GM19452 (cell line): Measurements from ENCODE around the gene AMIGO2.

Experiments used
- ATAC-seq: cut with Tn5 transposase; IDR thresholded peaks from one replicate; pipeline ENCODE4 v1.9.1; 2021; ENCODE audit not compliant: unreplicated experiment

AMIGO2 gene

GRCh38 chr12:47099610-47100009 is 19.9 kb upstream of the AMIGO2 start:
- ATAC-seq = no peak

- ATAC-seq = no peak
These were observed 18.3 kb upstream of the AMIGO2 start for GRCh38 chr12:47098099-47098498.

GRCh38 chr12:47097276-47097896 is 17.6 kb upstream of the AMIGO2 start:
- no peak for ATAC-seq

DNA sequence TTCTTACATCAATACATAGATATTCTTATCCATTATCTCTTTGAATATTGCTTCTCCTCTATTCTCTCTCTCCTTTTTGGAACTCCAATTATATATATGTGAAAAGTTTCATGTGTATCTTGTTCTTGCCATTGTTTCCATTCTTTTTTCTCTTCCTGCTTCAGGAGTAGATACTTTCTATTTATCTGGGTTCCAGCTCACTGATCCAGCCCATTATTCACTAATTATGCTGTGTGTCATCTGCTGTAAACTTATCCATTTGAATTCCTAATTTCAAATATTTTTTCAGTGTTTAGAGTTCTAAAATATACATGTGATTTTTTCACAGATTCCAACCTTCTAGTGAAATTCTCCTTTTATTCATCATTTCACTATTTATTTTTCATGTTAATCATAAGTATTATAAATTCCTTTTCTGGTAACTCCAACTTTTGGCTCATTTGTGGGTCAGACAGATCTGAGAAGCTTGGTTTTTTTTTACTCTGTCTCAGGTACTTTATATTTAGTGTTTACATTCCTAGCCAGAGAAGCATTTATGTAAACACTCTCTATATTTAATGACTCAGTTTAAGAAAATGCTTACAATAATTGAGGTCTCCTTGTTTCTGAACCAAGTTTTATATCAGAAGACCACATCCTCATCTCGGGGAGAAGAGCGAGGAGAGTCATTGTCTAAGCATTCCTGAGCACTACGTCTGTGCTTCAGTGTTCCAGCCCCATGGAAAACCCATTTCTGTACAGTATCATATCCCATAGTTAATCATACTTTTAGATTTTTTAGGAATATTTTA is 15.9 kb upstream of the AMIGO2 start:
- no peak for ATAC-seq

DNA sequence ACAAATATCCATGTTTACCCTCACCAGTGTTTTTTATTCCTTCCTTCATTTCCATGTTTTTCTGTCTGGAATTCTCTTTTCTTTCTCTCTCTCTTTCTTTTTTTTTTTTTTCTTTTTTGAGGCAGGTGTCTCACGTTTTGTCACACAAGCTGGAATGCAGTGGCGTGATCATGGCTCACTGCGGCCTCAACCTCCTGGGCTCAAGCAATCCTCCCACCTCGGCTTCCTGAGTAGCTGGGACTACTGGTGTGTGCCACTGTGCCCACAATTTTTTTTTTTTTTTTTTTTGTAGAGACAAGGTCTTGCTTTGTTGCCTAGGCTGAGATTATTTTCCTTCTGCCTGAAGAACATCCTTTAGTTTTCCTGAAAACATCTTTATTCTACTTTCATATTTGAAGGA is 15.0 kb upstream of the AMIGO2 start:
- ATAC-seq = no peak

GRCh38 chr12:47091009-47091408 is 11.2 kb upstream of the AMIGO2 start:
- ATAC-seq = no peak

GRCh38 chr12:47088021-47088944 is 8.5 kb upstream of the AMIGO2 start:
- ATAC-seq = no peak

DNA sequence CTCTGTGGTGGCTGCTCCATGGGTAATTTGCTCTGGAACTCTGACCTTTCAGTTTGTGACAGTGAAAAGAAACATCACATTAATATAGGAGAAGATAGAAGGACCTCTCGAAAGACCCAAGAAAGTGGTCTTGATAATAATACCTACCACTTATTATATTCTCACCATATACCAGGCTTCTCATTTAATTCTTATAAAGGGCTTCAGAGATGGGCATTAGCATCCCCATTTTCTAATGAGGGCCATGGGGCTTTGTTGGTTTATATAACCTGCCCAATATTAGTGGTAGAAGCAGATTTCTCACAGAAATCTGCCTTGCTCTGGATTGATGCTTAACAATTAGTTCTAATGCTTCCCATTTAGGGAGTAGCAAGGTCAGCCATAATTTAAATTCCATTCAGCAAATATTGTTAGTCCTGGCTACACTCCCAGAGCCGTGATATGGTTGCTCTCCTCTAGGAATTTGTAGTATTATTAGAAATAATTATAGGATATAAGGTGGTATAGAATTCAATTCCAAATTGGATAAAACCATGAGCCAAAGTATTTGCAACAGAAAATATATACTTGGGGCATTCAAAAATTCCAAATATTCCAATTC is 7.4 kb upstream of the AMIGO2 start:
- no peak for ATAC-seq

- ATAC-seq = no peak
These were observed 6.1 kb upstream of the AMIGO2 start for GRCh38 chr12:47085815-47086252.

DNA sequence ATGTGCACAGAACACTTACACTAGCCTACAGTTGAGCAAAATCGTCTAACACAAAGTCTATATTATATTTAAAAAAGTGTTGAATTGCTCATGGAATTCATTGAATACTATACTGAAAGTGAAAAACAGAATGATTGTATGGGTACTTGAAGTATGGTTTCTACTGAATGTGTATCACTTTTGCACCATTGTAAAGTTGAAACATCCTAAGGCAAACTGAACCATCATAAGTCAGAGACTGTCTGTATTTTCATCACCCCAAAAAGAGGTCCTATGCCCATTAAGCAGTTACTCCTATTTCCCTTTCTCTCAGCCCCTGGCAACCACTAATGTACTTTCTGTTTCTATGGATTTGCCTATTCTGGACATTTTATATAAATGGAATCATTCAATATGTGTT is 4.4 kb upstream of the AMIGO2 start:
- ATAC-seq = no peak

GRCh38 chr12:47082796-47083621 is 3.2 kb upstream of the AMIGO2 start:
- no peak for ATAC-seq

- ATAC-seq = no peak
These were observed 2.5 kb upstream of the AMIGO2 start for GRCh38 chr12:47082283-47082682.

GRCh38 chr12:47080725-47081502 is 1.2 kb upstream of the AMIGO2 start:
- ATAC-seq = no peak

- ATAC-seq = peak; percentile 29
These were observed 394 bp upstream of the AMIGO2 start for GRCh38 chr12:47079981-47080724.

DNA sequence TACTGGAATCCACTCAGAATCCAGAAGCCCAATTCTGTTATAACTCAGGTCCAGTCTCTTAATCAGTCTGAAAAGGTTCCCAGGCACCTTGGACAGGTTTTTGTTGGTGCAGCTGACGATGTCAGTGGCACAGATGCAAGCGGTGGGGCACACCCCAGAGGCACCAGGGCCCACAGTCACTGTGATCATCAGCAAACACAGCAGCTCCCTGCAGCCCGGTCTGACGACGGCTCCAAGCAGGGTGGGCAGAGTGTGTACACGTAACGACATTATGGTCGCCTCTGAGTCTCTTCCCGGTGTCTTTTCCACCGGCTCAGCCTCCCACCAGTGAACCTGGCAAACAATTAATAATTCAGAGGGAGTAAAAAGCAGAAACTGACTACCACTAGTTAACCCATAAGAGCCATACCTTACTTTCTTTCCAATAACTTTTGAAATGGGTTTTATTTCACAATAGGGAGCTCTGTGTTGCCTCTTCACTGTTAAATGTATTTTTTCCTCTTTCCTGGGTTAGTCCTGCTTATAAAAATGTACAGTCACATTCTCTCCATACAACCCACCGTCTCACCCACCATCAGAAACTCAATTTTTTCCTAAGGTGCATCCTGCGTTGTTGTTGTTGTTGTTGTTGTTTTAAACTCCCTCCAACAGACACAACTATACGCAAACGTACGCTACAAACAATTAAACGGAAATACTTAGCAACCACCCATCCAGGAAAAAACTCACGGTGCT is 859 bp downstream of the AMIGO2 start:
- ATAC-seq = no peak

- no peak for ATAC-seq
These were observed 1.7 kb downstream of the AMIGO2 start for GRCh38 chr12:47078086-47078395.

GRCh38 chr12:47077206-47078085 is 2.3 kb downstream of the AMIGO2 start:
- no peak for ATAC-seq
